NCI-H2029 treated with DMSO at 0.1 percent for 48 hours (cell line): Measurements from ENCODE around the gene FEN1.

Experiments
- DNase-seq: peaks from one replicate; lab custom pipeline; 2025; lab: John Stamatoyannopoulos, UW

The FEN1 gene

GRCh38 chr11:61841636-61842527 lies 49.2 kb downstream of the FEN1 start:
- DNase-seq, result no peak

GRCh38 chr11:61842528-61842820 lies 49.8 kb downstream of the FEN1 start:
- no peak for DNase-seq

- no peak for DNase-seq
Observed at GRCh38 chr11:61844909-61845565, 52.3 kb downstream of the FEN1 start.

- DNase-seq, result no peak
Observed at GRCh38 chr11:61846362-61847020, 53.8 kb downstream of the FEN1 start.
